Kasumi-1 (cell line): ENCODE data around the gene BTAF1.

Experiments
- DNase-seq, 2 experiments: peaks; one replicate each; lab custom pipeline; 2025; lab: John Stamatoyannopoulos, UW

Gene BTAF1

DNA sequence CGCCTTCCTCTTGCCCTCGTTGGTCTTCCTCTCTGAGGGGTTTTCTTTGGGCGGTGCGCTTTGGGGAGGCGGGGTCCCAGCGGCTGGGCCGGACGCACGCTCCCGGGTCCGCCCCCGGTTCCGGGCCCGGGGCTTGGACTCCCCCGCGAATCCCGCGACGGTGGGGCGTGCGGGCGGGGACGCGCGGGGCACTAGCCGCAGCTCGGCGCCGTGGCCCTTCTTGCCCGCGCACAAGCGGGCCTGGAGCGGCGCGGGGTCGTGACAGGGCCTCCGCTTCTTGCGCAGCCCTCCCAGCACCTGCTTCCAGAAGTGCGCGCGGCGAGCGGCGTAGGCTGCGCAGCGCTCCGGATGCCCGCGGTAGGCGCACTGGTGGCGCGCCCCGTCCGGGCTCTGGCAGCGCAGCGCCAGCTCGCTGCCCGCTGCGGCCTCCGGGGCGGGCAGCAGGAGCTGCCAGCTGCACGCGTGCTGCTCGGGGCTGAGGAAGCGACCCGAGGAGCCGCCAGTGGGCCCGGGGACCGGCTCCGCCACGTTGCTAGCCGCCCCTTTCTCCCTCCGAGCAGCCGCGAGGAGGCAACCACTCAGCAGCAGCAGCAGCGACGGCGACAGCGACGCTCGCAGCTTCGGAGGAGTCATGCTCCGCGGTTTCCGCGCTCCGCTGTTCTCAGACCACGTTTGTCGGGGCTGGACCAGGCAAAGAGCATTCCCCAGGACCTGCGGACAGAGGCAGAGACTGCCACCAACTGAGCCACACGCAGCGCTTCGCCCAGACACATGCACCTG is 15.0 kb upstream of the BTAF1 start:
- peak; percentile 89 to 93 for DNase-seq

GRCh38 chr10:91909117-91909677 is 14.4 kb upstream of the BTAF1 start, which contains the start of gene FGFBP3:
Gene FGFBP3, minus strand, starts transcription at chr10:91909486. Its CDS starts 517 bp downstream, at chr10:91908969.
- peak; percentile 95 to 96 for DNase-seq

GRCh38 chr10:91910467-91910866 is 13.1 kb upstream of the BTAF1 start:
- DNase-seq: no peak

DNA sequence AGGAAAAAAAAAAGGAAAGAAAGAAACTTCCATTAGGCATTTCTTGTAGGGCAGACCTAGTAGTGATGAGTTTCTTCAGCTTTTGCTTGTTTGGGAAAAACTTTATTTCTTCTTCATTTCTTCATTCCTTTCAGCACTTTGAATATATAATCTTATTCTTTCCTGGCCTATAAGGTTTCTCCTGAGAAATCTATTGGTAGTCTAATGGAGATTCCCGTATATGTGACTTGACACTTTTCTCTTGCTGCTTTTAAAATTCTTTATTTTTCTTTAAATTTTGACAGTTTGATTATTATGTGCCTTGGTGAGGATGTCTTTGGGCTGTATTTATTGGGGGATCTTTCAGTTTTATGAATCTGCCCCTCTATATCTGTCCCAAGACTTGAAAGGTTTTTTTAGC is 3.9 kb upstream of the BTAF1 start:
- DNase-seq: no peak

DNA sequence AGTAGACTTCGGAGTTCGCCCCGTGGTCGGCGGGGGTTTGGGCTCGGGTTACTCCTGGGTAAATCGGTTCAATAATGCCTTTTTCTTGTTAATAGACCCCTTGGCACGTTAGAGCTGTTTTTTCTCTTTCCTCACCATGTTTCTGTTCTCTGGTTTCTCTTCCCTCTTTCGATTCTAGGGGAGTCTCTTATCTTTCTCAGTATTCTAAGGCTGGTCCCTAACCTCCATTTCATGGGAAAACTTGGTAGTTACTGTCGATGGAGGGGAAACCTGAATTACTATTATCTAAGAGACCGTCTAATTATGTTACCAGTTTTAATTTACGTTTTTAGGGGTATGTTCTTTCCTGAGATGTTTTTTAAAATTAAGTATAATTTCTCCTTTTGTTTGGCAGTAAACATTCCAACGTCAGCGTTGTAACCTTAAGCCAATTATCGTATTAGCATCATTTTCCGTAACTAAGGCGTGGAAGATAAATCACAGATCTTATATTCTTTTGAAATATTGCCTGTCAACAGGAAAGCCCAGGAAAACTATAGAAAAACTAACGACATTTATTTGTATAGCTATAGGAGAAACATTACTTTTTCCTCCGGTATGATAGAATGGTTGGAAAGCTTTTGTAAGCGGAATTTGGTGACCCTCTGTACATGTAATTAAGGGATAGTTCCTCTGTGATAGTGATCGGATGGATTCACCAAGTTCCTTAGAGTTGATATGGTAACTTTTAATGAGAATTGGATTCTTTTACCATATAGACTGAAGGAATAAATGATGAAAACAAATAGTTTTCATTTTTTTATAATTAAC is 847 bp downstream of the BTAF1 start:
- peak; percentile 55 to 70 for DNase-seq

DNA sequence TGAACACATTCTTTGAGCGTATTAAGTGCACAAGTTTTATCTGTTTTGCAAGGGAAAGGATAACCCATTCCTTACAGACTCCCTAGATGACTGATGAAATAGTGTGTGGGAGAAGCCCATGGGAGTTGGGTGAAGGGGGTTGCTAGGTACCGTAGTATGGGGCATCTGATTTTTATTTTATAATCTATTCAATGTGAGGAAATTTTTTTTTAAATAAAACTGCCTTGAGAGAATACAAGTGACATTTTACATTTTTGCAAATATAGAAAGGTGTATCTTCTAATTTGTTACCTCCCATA is 1.4 kb downstream of the BTAF1 start:
- no peak for DNase-seq

- no peak for DNase-seq
These were observed 7.4 kb downstream of the BTAF1 start for GRCh38 chr10:91930939-91931338.

DNA sequence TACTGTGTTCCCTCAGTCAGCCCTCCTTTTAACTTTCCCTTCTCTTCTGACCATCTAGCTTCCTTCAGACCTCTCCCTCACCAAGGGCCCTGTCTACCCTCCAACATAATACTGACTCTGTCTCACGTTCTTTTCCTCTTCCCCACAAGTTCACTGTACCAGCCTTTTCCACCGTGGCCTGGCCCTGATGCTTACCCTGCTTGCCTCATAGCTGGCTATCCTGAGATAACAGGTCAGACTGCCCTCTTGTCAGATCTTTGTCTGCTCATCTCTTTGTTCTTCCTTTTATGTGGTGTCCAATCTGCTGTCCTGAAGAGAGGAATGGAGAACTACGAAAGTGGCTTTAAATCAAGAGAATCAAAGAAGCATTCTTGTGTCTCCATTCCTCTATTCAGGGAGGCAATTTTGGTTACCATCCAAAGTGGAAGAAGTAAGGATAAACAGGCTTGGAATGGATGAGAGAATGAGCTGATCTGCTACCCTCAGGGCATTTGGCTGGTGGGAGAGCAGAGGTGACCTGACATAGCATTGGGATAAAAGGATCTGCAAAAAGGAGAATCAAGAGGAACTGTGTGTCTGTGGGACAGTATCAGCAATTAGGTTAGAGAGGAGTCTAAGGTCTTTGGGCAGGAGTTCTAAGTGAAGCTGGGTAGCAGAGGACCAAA is 8.1 kb downstream of the BTAF1 start:
- no peak for DNase-seq

DNA sequence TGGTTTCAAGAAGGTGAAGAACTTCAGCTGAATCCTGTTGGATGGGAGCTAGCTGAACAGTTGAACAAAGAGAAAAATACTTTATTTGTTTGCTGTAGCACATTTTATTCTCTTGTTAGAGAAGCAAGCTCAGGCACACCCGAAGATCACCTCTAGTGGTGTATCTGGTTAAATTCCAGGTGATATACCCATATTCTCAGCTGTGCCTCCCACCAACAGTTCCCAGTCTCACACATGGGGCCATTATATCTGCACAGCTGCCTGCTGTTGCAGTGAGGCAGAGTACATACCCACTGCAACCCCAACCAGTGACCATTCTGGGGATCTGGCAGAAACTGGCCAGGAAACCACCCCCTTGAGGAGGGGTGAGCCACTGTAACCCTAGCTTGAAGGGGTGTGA is 9.2 kb downstream of the BTAF1 start:
- DNase-seq: no peak

- DNase-seq: no peak
These were observed 12.3 kb downstream of the BTAF1 start for GRCh38 chr10:91935886-91936285.

GRCh38 chr10:91939653-91940052 is 16.1 kb downstream of the BTAF1 start:
- no peak for DNase-seq

- no peak for DNase-seq
These were observed 17.9 kb downstream of the BTAF1 start for GRCh38 chr10:91941426-91941825.

- no peak for DNase-seq
These were observed 21.5 kb downstream of the BTAF1 start for GRCh38 chr10:91944880-91945630.

- no peak for DNase-seq
These were observed 30.1 kb downstream of the BTAF1 start for GRCh38 chr10:91953600-91954160.

GRCh38 chr10:91955114-91955513 is 31.5 kb downstream of the BTAF1 start:
- DNase-seq: no peak

GRCh38 chr10:91957091-91957490 is 33.5 kb downstream of the BTAF1 start:
- no peak for DNase-seq

- no peak for DNase-seq
These were observed 45.7 kb downstream of the BTAF1 start for GRCh38 chr10:91969297-91969696.

DNA sequence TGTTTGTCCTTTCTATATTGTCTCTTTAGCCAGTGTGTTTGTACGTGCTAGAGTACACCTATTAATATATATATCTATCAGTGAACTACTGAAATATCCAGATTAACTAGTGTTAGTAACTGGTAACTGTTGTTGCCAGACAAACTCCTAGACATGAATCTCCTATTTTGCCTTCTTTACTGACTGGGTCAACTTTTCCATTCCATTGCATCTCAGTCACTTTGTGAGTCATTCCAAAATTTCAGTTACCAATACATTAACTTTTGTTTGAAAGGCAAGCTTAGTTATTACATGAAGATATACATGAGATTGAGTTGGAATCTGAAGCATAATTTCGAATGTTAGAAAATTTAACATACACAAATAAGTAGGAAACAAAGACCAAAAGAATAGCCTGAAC is 51.4 kb downstream of the BTAF1 start:
- DNase-seq: no peak

- no peak for DNase-seq
These were observed 51.9 kb downstream of the BTAF1 start for GRCh38 chr10:91975438-91975837.

- DNase-seq: peak in 1 of 2 experiments; percentile 31
These were observed 52.9 kb downstream of the BTAF1 start for GRCh38 chr10:91976317-91977051.

- DNase-seq: no peak
These were observed 53.9 kb downstream of the BTAF1 start for GRCh38 chr10:91977491-91977890.
